HG02938 (cell line): Measurements from ENCODE around the gene DPYD.

Source experiments
- ATAC-seq: cut with Tn5 transposase; IDR thresholded peaks from one replicate; pipeline ENCODE4 v1.9.1; 2021; ENCODE audit warnings: mild to moderate bottlenecking, moderate library complexity; ENCODE audit not compliant: unreplicated experiment

DPYD gene

GRCh38 chr1:97907886-97908285, 12.9 kb downstream of the DPYD start:
- ATAC-seq: no peak

- no peak for ATAC-seq
These were observed 14.1 kb downstream of the DPYD start for GRCh38 chr1:97906567-97907241.

GRCh38 chr1:97905141-97905940, 15.5 kb downstream of the DPYD start:
- no peak for ATAC-seq

GRCh38 chr1:97904534-97904933, 16.3 kb downstream of the DPYD start:
- no peak for ATAC-seq

GRCh38 chr1:97903626-97904025, 17.2 kb downstream of the DPYD start:
- no peak for ATAC-seq

GRCh38 chr1:97902067-97902466, 18.8 kb downstream of the DPYD start:
- ATAC-seq: no peak

- ATAC-seq: no peak
These were observed 19.7 kb downstream of the DPYD start for GRCh38 chr1:97901017-97901658.

- ATAC-seq: no peak
These were observed 21.9 kb downstream of the DPYD start for GRCh38 chr1:97898948-97899347.

- ATAC-seq: no peak
These were observed 25.6 kb downstream of the DPYD start for GRCh38 chr1:97895278-97895677.

- no peak for ATAC-seq
These were observed 27.0 kb downstream of the DPYD start for GRCh38 chr1:97893844-97894243.

GRCh38 chr1:97886199-97886598, 34.6 kb downstream of the DPYD start:
- ATAC-seq: no peak

GRCh38 chr1:97883823-97884222, 37.0 kb downstream of the DPYD start:
- no peak for ATAC-seq

- ATAC-seq: no peak
These were observed 43.5 kb downstream of the DPYD start for GRCh38 chr1:97877307-97877706.

- ATAC-seq: no peak
These were observed 44.8 kb downstream of the DPYD start for GRCh38 chr1:97875996-97876395.

GRCh38 chr1:97870589-97870988, 50.2 kb downstream of the DPYD start:
- ATAC-seq: no peak

- no peak for ATAC-seq
These were observed 51.4 kb downstream of the DPYD start for GRCh38 chr1:97869441-97869840.

- no peak for ATAC-seq
These were observed 53.7 kb downstream of the DPYD start for GRCh38 chr1:97867127-97867526.

GRCh38 chr1:97864615-97865014, 56.2 kb downstream of the DPYD start:
- ATAC-seq: peak; percentile 76

- ATAC-seq: no peak
These were observed 67.6 kb downstream of the DPYD start for GRCh38 chr1:97853221-97853620.

GRCh38 chr1:97849345-97850340, 71.2 kb downstream of the DPYD start:
- no peak for ATAC-seq

- ATAC-seq: no peak
These were observed 75.0 kb downstream of the DPYD start for GRCh38 chr1:97845805-97846204.
